Measurements from ENCODE around the gene DYRK4.

GRCh38 chr12:4621511-4621910 is 59.5 kb downstream of the DYRK4 start:
- TF ChIP-seq, protein P1, sequence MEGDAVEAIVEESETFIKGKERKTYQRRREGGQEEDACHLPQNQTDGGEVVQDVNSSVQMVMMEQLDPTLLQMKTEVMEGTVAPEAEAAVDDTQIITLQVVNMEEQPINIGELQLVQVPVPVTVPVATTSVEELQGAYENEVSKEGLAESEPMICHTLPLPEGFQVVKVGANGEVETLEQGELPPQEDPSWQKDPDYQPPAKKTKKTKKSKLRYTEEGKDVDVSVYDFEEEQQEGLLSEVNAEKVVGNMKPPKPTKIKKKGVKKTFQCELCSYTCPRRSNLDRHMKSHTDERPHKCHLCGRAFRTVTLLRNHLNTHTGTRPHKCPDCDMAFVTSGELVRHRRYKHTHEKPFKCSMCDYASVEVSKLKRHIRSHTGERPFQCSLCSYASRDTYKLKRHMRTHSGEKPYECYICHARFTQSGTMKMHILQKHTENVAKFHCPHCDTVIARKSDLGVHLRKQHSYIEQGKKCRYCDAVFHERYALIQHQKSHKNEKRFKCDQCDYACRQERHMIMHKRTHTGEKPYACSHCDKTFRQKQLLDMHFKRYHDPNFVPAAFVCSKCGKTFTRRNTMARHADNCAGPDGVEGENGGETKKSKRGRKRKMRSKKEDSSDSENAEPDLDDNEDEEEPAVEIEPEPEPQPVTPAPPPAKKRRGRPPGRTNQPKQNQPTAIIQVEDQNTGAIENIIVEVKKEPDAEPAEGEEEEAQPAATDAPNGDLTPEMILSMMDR (IDR thresholded peaks at IDR 0.05 in 2 of 3, conservative IDR thresholded peaks at IDR 0.05 in 1 of 3; ENCODE audit: borderline replicate concordance in 1 of 3, insufficient read depth in 1 of 3, low read depth in 2 of 3, low read length in 2 of 3), result no peak
- TF ChIP-seq EZH2 (IDR thresholded peaks at IDR 0.05), result no peak
- no peak for TF ChIP-seq POLR2AphosphoS5 (IDR thresholded peaks at IDR 0.05; ENCODE audit: low read depth, low read length)
- TF ChIP-seq, protein P2, sequence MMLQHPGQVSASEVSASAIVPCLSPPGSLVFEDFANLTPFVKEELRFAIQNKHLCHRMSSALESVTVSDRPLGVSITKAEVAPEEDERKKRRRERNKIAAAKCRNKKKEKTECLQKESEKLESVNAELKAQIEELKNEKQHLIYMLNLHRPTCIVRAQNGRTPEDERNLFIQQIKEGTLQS (IDR thresholded peaks at IDR 0.05), result no peak
- TF ChIP-seq POLR2A (IDR thresholded peaks at IDR 0.05; ENCODE audit: borderline replicate concordance, extremely low read depth, insufficient read depth, insufficient read length), result no peak
- TF ChIP-seq, protein P3, sequence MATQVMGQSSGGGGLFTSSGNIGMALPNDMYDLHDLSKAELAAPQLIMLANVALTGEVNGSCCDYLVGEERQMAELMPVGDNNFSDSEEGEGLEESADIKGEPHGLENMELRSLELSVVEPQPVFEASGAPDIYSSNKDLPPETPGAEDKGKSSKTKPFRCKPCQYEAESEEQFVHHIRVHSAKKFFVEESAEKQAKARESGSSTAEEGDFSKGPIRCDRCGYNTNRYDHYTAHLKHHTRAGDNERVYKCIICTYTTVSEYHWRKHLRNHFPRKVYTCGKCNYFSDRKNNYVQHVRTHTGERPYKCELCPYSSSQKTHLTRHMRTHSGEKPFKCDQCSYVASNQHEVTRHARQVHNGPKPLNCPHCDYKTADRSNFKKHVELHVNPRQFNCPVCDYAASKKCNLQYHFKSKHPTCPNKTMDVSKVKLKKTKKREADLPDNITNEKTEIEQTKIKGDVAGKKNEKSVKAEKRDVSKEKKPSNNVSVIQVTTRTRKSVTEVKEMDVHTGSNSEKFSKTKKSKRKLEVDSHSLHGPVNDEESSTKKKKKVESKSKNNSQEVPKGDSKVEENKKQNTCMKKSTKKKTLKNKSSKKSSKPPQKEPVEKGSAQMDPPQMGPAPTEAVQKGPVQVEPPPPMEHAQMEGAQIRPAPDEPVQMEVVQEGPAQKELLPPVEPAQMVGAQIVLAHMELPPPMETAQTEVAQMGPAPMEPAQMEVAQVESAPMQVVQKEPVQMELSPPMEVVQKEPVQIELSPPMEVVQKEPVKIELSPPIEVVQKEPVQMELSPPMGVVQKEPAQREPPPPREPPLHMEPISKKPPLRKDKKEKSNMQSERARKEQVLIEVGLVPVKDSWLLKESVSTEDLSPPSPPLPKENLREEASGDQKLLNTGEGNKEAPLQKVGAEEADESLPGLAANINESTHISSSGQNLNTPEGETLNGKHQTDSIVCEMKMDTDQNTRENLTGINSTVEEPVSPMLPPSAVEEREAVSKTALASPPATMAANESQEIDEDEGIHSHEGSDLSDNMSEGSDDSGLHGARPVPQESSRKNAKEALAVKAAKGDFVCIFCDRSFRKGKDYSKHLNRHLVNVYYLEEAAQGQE (IDR thresholded peaks at IDR 0.05; ENCODE audit: low read depth), result no peak
- TF ChIP-seq ZNF274 (IDR thresholded peaks at IDR 0.05; ENCODE audit: low read depth, low read length), result no peak
- no peak for TF ChIP-seq CEBPB (IDR thresholded peaks at IDR 0.05; ENCODE audit: low read depth)
- no peak for TF ChIP-seq JUND (IDR thresholded peaks at IDR 0.05)
- no peak for TF ChIP-seq EGR1 (IDR thresholded peaks at IDR 0.05; ENCODE audit: low read depth)
- TF ChIP-seq ELF1 (IDR thresholded peaks at IDR 0.05; ENCODE audit: borderline replicate concordance, low read depth), result no peak

Measured in HCT116 (cell line).